ENCODE measurements around the gene MAGIX.

DNA sequence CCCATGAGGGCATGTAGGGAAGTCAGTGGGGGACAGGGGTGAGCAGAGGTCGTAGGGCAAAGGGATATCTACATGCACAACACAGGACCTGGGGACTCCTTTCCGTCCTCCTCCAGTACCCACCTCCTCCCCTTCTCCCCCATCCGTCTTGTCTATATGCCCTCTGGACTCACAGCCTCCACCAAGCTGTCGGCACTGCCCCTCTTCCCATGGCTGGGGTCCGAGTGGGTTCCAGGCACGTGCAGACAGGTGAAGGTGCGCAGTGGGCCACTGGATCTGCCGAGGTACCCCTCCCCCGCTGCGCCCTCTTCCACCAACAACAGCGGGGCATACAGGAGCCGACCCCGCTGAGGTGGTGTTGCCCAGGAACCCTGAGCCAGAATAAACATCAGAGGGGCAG, 42.9 kb downstream of the MAGIX start:
- TF ChIP-seq POLR2A (IDR thresholded peaks at IDR 0.05; ENCODE audit: low read length) (no peak), GATA1 (IDR thresholded peaks at IDR 0.05; ENCODE audit: low read depth, low read length) (no peak)

Data from erythroblast (primary cell).